ENCODE measurements around the gene CSRP1.
"Not testable (repeated sequence)": the region's sequence is repeated elsewhere in the genome, so short reads cannot be mapped to it uniquely, and the experiment has no call there.

The CSRP1 gene

GRCh38 chr1:201476670-201477344, 30.1 kb downstream of the CSRP1 start:
- peak; percentile 44 for DNase-seq (ENCODE audit: low read depth)

DNA sequence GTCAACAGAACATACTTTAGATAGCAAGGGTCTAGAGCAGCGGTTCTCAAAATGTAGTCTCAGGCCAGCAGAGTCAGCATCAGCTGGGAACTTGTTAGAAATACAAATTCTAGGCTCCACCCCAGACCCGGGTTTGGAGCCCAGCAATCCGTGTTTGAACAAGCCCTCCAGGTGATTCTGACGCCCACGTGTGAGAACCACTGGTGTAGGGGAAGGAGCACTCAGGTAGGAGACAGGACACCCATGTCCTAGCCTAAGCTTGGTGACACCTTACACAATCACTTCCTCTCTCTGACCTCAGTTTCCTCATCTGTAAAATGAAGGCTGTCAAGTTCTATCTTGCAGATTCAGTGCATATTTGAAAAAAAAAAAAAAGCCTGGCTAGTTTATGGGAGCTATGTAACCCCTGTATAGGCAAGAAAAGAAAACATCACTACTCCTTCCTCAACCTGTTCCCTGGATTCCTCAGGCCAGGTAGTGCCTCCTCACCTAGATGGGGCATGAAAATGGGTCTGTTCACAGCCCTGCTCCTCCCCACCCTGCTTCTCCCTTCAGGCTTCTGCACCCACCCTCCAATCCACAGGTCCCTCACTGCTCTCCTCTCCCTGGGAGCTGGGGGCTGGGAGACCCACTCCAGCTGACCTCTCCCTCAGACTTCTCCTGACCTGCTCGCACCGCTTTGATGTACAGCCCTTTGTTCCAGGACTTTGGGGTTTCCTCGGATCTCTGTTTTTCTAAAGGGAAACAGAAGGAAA, 30.8 kb downstream of the CSRP1 start:
- no peak for DNase-seq (ENCODE audit: low read depth)

DNA sequence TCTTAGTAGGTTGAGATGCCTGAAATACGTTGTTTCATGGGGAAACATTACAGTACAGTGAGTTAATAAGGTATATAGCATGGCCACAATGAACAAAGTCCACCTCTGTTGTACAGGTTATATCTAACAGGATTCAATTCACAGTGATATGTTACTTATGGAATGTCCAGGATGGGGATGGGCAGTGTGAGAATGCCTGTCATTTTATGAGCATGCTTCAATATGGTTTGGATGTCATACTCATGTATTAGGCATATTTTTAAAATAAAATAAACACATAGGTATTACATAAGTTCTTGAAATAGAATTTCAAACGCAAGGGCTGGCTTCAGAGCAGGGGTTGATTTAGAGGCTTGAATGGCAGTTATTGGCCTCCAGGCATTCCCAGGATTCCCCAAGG, 31.8 kb downstream of the CSRP1 start:
- peak; percentile 79 for DNase-seq (ENCODE audit: low read depth)

DNA sequence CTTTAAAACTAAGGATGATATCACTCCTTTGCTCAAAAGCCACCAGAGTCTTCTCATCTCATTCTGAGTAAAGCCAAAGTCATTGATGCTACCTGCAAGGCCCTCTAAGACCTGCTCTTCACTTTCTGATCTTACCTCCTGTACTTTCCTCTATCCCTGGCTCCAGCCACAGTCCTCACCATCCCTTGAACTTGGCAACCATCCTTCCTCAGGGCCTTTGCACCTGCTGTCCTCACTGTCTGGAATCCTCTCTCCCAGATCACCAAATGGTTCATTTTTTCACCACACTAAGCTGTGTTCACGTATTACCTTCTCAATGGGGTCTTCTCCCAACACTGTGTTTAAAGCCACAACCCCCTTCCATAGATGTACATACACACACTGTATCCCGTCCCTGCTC, 33.6 kb downstream of the CSRP1 start:
- no peak for DNase-seq (ENCODE audit: low read depth)

DNA sequence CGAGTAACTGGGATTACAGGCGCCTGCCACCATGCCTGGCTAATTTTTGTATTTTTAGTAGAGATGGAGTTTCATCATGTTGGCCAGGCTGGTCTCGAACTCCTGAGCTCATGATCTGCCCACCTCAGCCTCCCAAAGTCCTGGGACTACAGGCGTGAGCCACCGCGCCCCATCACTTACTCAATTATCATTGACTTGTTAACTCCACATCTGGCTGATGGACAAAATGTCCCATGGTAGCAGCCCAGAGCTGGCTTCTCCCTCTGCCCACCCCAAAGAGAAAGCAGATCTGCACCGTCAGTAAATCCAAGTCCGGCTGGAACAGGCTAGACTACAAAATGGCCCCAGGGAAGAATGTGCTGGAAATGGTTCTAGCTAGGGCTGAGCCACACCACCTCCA, 34.6 kb downstream of the CSRP1 start:
- not testable (repeated sequence) for DNase-seq (ENCODE audit: low read depth)

GRCh38 chr1:201471772-201472171, 35.2 kb downstream of the CSRP1 start:
- DNase-seq (ENCODE audit: low read depth), result peak; percentile 85

- DNase-seq (ENCODE audit: low read depth), result no peak
Measured at GRCh38 chr1:201470581-201470980, 36.3 kb downstream of the CSRP1 start.

GRCh38 chr1:201469645-201470074, 37.3 kb downstream of the CSRP1 start:
- no peak for DNase-seq (ENCODE audit: low read depth)

GRCh38 chr1:201468844-201469644, 37.9 kb downstream of the CSRP1 start, which contains the start of gene PHLDA3:
TSS of gene PHLDA3 (minus strand) at chr1:201469188. CDS start at chr1:201468786, 402 bp downstream.
- DNase-seq (ENCODE audit: low read depth), result peak; percentile 93

GRCh38 chr1:201468501-201468843, 38.5 kb downstream of the CSRP1 start:
- peak; percentile 57 for DNase-seq (ENCODE audit: low read depth)

GRCh38 chr1:201466492-201466891, 40.4 kb downstream of the CSRP1 start:
- peak; percentile 59 for DNase-seq (ENCODE audit: low read depth)

DNA sequence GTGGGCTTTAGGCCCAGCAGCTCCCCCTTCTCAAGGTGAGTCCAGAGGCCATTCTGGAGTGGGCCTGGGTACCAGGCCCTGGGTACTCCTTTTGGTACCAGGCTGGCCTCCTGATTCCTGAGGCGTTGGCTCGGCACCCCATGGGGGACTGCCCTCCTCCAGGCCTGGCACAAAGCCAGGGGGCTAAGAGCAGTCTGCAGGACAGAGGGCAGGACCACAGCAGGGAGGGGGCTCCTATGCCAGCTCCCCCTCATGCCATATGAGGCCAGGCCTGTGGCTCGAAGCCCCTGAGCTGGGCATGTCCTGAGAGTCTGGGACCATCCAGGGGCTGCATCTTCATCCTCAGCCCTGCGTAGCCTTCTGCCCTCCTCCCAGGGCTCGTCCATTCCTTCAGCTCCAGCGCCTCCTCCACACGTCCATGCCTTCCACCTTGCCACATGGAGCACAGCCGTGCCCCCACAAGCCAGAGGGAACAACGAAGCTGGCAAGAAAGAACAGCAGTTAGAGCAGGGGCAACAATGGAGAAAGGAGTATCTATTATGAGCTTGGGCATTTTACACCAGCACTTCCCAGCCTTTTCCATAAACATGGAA, 41.1 kb downstream of the CSRP1 start:
- DNase-seq (ENCODE audit: low read depth), result no peak

- DNase-seq (ENCODE audit: low read depth), result peak; percentile 54
Measured at GRCh38 chr1:201463071-201463552, 43.8 kb downstream of the CSRP1 start.

GRCh38 chr1:201461645-201462441, 45.1 kb downstream of the CSRP1 start:
- DNase-seq (ENCODE audit: low read depth), result peak; percentile 98

DNA sequence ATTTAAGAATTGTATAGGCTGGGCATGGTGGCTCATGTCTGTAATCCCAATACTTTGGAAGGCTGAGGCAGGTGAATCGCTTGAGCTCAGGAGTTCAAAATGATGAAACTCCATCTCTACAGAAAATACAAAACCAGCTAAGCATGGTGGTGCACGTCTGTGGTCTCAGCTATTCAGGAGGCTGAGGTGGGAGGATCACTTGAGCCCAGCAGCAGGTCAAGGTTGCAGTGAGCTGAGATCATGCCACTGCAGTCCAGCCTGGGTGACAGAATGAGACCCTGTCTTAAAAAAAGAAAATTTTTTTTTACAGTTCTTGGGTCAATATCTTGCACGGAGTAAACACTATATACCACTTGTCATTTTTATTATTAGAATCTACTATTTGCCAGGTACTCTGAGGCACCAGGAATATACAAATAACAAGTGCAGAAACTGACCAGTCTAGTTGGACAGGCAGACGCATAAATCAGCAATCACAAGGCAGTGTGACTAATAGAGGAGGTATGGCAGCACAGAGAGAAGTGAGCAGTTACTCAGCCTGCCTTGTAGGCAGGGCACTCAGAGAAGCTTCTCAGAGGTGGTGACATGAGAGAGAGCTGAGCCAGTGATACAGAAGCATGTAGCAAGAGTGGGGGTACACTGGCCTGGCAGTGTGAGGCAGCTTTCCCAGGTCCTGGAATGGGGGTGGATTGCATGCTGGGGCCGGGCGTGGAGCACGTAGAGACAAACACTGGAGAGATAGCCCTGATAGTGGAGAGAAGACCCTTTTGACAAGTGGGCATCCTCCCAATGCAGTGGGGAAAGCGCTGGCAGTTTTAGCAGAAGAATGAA, 45.9 kb downstream of the CSRP1 start:
- peak; percentile 98 for DNase-seq (ENCODE audit: low read depth)

GRCh38 chr1:201459775-201460174, 47.1 kb downstream of the CSRP1 start:
- no peak for DNase-seq (ENCODE audit: low read depth)

GRCh38 chr1:201459052-201459451, 47.9 kb downstream of the CSRP1 start:
- no peak for DNase-seq (ENCODE audit: low read depth)

DNA sequence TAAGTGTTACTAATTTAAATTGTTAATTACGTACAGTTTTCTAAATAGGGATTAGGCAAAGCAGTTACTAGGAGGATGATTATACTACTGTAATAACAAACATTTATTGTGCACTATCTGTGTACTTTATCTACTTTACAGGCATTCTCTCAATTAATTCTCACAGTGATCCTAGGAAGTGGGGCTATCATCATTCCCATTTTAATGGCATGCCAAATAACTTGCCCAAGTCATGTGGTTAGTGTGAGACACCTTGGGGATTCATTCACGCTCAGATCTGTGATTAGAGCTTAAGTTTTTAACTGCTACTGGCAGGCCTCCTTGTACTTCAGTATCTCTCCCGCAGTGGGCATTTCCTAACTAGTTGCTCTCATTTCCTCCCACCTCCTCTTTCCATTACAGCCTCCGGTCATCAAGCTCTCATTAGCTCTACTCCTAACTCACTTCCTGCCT, 49.4 kb downstream of the CSRP1 start:
- DNase-seq (ENCODE audit: low read depth), result no peak

DNA sequence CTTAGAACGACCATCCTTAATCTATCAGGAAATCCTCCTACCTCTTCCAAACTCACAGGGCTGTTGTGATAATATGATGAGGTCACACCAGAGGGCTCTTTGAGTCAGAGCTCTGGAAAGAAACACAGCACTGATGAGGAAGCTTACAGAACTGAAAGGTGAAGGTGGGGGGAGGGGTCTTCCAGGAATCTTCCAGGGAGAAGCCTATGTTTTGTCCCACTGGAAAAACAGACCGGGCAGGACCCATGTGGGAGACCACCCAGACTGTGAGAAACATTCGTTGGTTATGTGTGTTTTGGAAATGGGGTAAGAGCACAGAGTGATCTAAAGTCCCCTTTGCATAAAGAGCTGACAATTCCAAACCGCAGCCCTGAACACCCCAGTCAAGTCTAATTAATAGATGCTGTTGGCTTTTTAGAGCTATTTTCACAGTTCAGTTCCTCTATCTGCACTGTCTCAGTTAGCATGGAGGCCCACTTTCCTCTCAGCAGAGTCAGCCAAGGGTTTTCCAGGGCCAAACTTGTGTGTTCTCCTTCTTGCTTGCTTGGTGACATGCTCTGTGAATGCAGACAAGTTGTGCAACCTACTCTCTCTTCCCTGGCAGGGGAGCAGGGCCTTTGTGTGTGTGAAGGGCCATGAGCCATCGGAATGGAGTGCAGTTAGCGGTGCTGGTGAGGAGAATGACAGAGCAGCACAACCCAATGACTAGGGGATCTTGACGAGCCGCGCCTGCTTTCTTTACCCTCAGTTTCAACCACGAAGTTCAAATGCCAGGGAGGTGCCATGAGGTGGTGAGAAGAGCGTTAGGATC, 50.2 kb downstream of the CSRP1 start:
- peak; percentile 98 for DNase-seq (ENCODE audit: low read depth)

Measured in EH (cell line).